NCI-H187 (cell line): Measurements from ENCODE around the gene COPZ2.
A peak's percentile ranks its signal among the peaks of the same experiment; 100 is the strongest.

Source experiments
- DNase-seq, 2 experiments: peaks; one replicate each; lab custom pipeline; 2025; lab: John Stamatoyannopoulos, UW

COPZ2 gene

GRCh38 chr17:47986520-47986919 is 51.1 kb downstream of the COPZ2 start:
- DNase-seq, result no peak

GRCh38 chr17:47983492-47984223 is 53.9 kb downstream of the COPZ2 start:
- DNase-seq, result no peak

GRCh38 chr17:47982645-47983390 is 54.8 kb downstream of the COPZ2 start:
- no peak for DNase-seq

GRCh38 chr17:47982091-47982617 is 55.4 kb downstream of the COPZ2 start:
- DNase-seq, result no peak

GRCh38 chr17:47981462-47981861 is 56.1 kb downstream of the COPZ2 start:
- no peak for DNase-seq

GRCh38 chr17:47980541-47980940 is 57.1 kb downstream of the COPZ2 start:
- DNase-seq, result no peak

GRCh38 chr17:47978324-47978723 is 59.3 kb downstream of the COPZ2 start:
- peak in 1 of 2 experiments; percentile 25 for DNase-seq
